BJ (cell line): ENCODE measurements around the gene SBF1. TPM values are rescaled to one million over a fixed set of nuclear protein-coding genes. Genes with fewer than 3 reads are reported as not detected.

Experiments
- CTCF ChIA-PET: fragments of 350-600 bp; formaldehyde crosslinking; extraction: SDS; loops from one replicate; lab custom pipeline; 2021; ENCODE audit warnings: antibody characterized with exemption, inconsistent platforms; lab: Yijun Ruan, JAX
- POLR2A ChIA-PET: fragments of 300-600 bp; sonication (Branson Sonifier 250); formaldehyde crosslinking; extraction: SDS; loops from one replicate; lab custom pipeline; 2021; ENCODE audit warnings: antibody characterized with exemption; lab: Charles Lee
- DNase-seq: peaks from one replicate; pipeline ENCODE4 v3.0.0-alpha.2; 2011; ENCODE audit warnings: low read depth
- H3K27me3 ChIP-seq: 2 replicates; pipeline ENCODE4 v1.6.0; 2011; ENCODE audit warnings: low read length; ENCODE audit not compliant: control insufficient read depth, insufficient read depth
- H3K36me3 ChIP-seq: 2 replicates; pipeline ENCODE4 v1.5.1; 2011; ENCODE audit warnings: low read length; ENCODE audit not compliant: control insufficient read depth, insufficient read depth
- H3K4me3 ChIP-seq: 2 replicates; pipeline ENCODE4 v1.5.1; 2011; ENCODE audit warnings: low read depth, mild to moderate bottlenecking, control low read depth, low read length
- polyA plus RNA-seq: library from polyadenylated mRNA; depleted of rRNA; stranded (reverse); fragments of >200 nt; gene quantifications from 2 replicates; pipeline ENCODE4 v1.2.3, GENCODE V29; 2011
- TF ChIP-seq, protein P1 (sequence below): IDR thresholded peaks from 2 replicates; pipeline ENCODE4 v1.5.1; 2011; ENCODE audit warnings: low read depth, mild to moderate bottlenecking, control low read depth, inconsistent platforms, low read length, moderate library complexity; ENCODE audit not compliant: insufficient read depth

Gene SBF1
- polyA plus RNA-seq, 1 experiment = 34.7 TPM

DNA sequence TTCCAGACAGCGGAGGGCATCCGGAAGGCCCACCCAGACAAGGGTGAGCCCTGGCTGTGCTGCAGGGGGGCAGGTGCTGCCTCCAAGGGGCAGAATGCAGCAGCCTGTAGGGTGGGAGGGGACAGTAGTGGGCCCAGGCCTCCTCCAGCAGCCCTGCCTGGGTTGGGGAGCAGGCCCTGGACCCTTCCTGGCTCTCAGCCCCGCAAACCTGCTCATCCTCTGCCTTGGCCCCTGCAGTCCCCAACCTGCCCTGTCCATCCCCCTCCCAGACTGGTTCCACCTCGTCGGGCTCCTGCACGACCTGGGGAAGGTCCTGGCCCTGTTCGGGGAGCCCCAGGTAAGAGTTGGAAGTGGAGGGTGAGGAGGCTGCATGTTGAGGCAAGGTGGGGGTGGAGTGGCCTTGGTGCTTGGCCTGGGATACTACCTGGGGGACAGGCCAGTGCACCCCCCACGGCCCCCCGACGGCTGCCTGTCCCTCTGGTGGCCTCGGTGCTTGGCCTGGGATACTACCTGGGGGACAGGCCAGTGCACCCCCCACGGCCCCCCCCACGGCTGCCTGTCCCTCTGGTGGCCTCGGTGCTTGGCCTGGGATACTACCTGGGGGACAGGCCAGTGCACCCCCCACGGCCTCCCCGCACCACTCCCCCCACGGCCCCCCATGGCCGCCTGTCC is 13.3 kb upstream of the SBF1 start:
- TF ChIP-seq, protein P1, sequence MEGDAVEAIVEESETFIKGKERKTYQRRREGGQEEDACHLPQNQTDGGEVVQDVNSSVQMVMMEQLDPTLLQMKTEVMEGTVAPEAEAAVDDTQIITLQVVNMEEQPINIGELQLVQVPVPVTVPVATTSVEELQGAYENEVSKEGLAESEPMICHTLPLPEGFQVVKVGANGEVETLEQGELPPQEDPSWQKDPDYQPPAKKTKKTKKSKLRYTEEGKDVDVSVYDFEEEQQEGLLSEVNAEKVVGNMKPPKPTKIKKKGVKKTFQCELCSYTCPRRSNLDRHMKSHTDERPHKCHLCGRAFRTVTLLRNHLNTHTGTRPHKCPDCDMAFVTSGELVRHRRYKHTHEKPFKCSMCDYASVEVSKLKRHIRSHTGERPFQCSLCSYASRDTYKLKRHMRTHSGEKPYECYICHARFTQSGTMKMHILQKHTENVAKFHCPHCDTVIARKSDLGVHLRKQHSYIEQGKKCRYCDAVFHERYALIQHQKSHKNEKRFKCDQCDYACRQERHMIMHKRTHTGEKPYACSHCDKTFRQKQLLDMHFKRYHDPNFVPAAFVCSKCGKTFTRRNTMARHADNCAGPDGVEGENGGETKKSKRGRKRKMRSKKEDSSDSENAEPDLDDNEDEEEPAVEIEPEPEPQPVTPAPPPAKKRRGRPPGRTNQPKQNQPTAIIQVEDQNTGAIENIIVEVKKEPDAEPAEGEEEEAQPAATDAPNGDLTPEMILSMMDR = no peak
- H3K36me3 ChIP-seq = peaks cover 3% of the 10 kb centered on the region; the same call in 1 of the 2 replicates
- CTCF ChIA-PET = no interaction called here
- no peak for DNase-seq
- POLR2A ChIA-PET = no interaction called here
- H3K27me3 ChIP-seq = no peaks in the 10 kb centered on the region
- no peak overlapping the region for H3K4me3 ChIP-seq

DNA sequence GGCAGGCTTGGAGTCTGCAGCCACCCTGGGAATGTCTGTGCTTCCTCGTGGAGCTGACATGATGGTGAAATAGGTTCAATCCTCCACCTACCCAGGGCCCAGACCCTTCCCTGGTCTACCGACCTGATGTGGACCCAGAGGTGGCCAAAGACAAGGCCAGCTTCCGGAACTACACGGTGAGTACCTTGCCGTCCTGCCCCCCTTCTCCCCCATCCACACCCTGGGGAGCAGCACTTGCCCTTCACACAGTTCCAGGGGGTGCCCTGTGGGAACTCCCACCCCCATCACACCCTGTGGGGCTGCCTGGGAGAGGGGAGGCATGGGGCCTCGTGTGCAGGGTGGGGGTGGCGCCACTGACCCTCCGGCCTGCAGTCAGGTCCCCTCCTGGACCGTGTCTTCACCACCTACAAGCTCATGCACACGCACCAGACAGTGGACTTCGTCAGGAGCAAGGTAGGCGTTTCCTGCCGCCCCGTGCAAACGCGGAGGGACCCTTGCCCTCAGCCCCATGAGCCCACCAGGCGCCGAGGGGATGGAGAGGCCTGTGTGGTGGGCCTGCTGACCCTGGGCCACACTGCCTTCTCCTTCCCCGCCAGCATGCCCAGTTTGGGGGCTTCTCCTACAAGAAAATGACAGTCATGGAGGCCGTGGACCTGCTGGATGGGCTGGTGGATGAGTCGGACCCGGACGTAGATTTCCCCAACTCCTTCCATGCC is 12.6 kb upstream of the SBF1 start:
- Histone ChIP-seq H3K4me3 (no peak overlapping the region), H3K27me3 (no peaks in the 10 kb centered on the region), H3K36me3 (peaks cover 8% of the 10 kb centered on the region; the same call in 1 of the 2 replicates)
- POLR2A ChIA-PET = no interaction called here
- CTCF ChIA-PET = interaction anchor here (1.1 kb wide), 1 partner anchor 11 kb away, joined by 5 read pairs; no protein-coding TSS in a partner anchor
- no peak for DNase-seq
- TF ChIP-seq, protein P1 = no peak

DNA sequence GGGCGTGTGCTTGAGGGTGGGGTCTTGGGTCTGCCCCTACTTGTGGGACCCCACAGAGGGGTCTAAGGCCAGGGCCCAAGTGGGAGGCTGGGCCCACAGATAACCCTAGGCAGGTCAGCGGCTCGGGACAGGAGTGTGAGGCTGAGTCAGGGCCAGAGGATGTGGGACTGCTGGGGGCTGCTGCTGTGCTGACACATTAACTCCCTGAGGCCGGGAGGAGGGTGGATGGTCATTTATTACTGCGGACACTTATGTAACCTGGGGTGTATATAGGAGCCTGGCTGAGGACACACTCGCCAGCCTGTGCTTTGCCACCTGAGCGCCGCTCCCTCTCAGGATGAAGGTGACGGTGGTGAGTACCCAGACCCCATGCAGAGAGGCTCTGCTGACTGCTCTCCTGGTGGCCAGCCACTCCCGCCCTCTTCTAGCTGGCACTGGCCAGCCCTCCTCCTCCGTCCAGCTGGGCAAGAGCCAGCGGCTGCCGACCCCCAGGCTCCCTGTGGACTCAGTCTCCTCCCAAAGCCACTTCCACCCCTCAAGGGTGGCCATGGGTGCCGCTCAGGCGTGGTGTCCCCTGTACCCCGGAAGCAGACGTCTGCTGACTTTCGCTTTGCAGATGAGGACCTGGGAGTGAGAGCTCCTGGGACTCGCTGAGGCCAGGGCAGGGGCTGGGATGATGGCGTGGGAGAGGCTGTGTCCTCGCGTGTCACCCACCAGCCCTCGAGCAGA is 11.9 kb upstream of the SBF1 start, which contains the start of gene MIOX:
TSS of gene MIOX (plus strand) at position 299 of the 729 bp plus-strand sequence. CDS start at position 338, 39 bp downstream.
- CTCF ChIA-PET = interaction anchor here (0.7 to 1.1 kb wide), 2 partner anchors 11 to 15 kb away, joined by 3 to 5 read pairs; no protein-coding TSS in a partner anchor
- TF ChIP-seq, protein P1 = no peak
- DNase-seq = no peak
- Histone ChIP-seq H3K4me3 (no peak within 1 kb of the TSS), H3K36me3 (peaks cover 8% of the 10 kb centered on the region; the same call in 1 of the 2 replicates), H3K27me3 (no peaks in the 10 kb centered on the region)
- POLR2A ChIA-PET = no interaction called here

DNA sequence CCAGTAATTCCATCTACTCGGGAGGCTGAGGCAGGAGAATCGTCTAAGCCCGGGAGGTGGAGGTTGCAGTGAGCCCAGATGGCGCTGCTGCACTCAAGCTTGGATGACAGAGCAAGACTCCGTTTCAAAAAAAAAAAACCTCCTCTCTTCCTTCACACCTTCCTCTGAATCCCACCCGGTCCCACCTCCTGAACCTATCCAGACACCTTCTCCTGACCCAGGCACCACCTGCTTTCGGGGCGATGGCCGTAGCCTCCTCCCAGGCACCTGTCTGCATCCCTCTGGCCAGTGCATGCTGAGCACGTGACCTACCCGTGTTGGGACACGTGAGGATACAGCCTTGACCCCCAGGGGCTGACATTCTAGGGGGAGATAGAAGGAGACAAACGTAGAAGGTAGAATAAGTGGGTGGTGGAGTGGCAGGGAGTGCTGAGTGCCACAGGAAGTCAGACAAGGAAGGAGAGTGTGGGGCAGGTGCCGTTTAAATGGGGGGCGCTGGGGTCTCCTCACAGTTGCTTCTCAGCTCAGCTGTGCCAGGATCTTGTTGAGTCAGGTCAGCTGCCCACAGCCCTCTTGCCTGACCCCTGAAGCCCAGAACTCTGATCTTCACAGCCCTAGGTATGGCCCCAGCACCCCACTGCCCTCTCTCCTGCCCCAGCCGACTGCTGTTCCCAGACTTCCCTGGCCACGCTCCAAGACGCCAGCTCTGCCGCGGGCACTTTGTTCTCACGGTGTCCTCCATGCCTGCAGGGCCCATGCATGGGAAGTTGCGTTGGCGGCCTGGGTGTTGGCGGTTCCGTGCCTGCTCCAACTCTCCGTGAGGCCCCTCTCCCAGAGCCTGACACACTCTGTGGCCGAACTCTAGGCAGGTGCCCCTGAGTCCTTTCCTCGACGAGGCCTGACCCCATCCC is 10.6 kb upstream of the SBF1 start:
- TF ChIP-seq, protein P1 = no peak
- Histone ChIP-seq H3K27me3 (0 out of 2 replicates have a peak, but pooled peaks cover under 1% of the 10 kb centered on the region), H3K4me3 (no peak overlapping the region), H3K36me3 (peaks cover 8% of the 10 kb centered on the region; the same call in 1 of the 2 replicates)
- POLR2A ChIA-PET = interaction anchor here (0.6 to 0.8 kb wide), 2 partner anchors 11 to 12 kb away, joined by 3 to 10 read pairs; no protein-coding TSS in a partner anchor
- CTCF ChIA-PET = interaction anchor here (0.7 to 2.8 kb wide), 2 partner anchors 12 to 14 kb away, joined by 3 to 14 read pairs; no protein-coding TSS in a partner anchor
- no peak for DNase-seq
